Pancreas (tissue), 10 donors: ENCODE data around the gene C1QTNF12. TPM values are rescaled to one million over a fixed set of nuclear protein-coding genes. Genes with fewer than 3 reads are reported as not detected.
A peak's percentile ranks its signal among the peaks of the same experiment; 100 is the strongest.

Experiments used
- ATAC-seq, 4 donors: fragments of 200-7000 bp; cut with Tn5 transposase; one replicate each; pipeline versions ENCODE4 v1.8.0 to v1.9.1; 2020; ENCODE audit warnings: mild to moderate bottlenecking in 4 of 4, moderate library complexity in 4 of 4
- DNase-seq, 6 donors: peaks; one replicate each; pipeline ENCODE4 v3.0.0-alpha.2; 2020
- FAIRE-seq: peaks from 2 replicates; lab custom pipeline; 2012; peaks lifted over from hg19 to GRCh38; lab: Jason Lieb, UNC
- H3K27ac ChIP-seq, 4 donors: fragments of 200-600 bp; sonication (generic); 1 replicate in 3 of 4; 2 replicates in 1 of 4; pipeline versions ENCODE4 v1.5.0 to v1.8.0; 2020
- H3K27me3 ChIP-seq, 4 donors: fragments of 200-600 bp; one replicate each; pipeline ENCODE4 v1.8.0; 2021
- H3K36me3 ChIP-seq, 3 donors: fragments of 200-600 bp; sonication (generic) in 1 of 3; one replicate each; pipeline versions ENCODE4 v1.5.0 to v1.8.0; 2020 to 2021
- H3K4me1 ChIP-seq, 3 donors: fragments of 200-600 bp; one replicate each; pipeline ENCODE4 v1.8.0; 2021
- H3K4me3 ChIP-seq, 4 donors: fragments of 200-600 bp; sonication (generic) in 2 of 4; one replicate each; pipeline versions ENCODE4 v1.5.0 to v1.8.0; 2020 to 2021
- H3K9me3 ChIP-seq, 4 donors: fragments of 200-600 bp; one replicate each; pipeline ENCODE4 v1.8.0; 2021
- WGBS, 2 donors: extraction: QIAGEN DNeasy Blood & Tissue Kit; methylation state at CpG; one replicate each; pipeline ENCODE4 v1.1.7; 2013; 5-methylcytosine and 5-hydroxymethylcytosine counted together
- intact Hi-C, 3 donors: fragments of 100-400 bp; cut with DNase I; formaldehyde crosslinking; loops; one replicate each; pipeline versions ENCODE4 v1.11.1 to v1.14.2; 2022
- polyA plus RNA-seq, 2 donors: library from polyadenylated mRNA; stranded (reverse); fragments of 200-250 nt; gene quantifications; one replicate each; pipeline ENCODE4 v1.2.3, GENCODE V29; 2013
- total RNA-seq, 6 donors: library from RNA; stranded (reverse); fragmentation: NEBNext Ultra II Directional in 4 of 6; extraction: Animal tissue kit (Norgen Biotek cat#: 25700) in 4 of 6; gene quantifications; one replicate each; pipeline versions ENCODE4 v1.2.1 to v1.2.4, GENCODE V29; 2021 to 2023
- TF ChIP-seq, protein P1 (sequence below), 4 donors: fragments of 200-600 bp; sonication (generic) in 3 of 4; IDR thresholded peaks; one replicate each; pipeline versions ENCODE4 v1.5.0 to v1.8.0; 2021; ENCODE audit warnings: antibody characterized with exemption in 4 of 4
- donor health status: healthy with polysubstance abuse.
- donor health status: DM: no; HTN: no; CAD: no; lungs with moderate emphysema.
- donor health status: DM: no; HTN: no; CAD: no.
- donor health status: control.
- donor health status: control.
- donor health status: Bipolar disorder and iron deficiency.
- donor health status: DM: yes; HTN: yes; CAD: no.
- donor health status: DM: no; HTN: no; CAD: no.
- donor health status: DM: no; HTN: no; CAD: no.
- donor health status: DM: yes; HTN: yes; CAD: no.

Gene C1QTNF12
- total and polyA plus RNA-seq, 8 donors, result 0.43 to 4.8 (median 1.0) TPM

DNA sequence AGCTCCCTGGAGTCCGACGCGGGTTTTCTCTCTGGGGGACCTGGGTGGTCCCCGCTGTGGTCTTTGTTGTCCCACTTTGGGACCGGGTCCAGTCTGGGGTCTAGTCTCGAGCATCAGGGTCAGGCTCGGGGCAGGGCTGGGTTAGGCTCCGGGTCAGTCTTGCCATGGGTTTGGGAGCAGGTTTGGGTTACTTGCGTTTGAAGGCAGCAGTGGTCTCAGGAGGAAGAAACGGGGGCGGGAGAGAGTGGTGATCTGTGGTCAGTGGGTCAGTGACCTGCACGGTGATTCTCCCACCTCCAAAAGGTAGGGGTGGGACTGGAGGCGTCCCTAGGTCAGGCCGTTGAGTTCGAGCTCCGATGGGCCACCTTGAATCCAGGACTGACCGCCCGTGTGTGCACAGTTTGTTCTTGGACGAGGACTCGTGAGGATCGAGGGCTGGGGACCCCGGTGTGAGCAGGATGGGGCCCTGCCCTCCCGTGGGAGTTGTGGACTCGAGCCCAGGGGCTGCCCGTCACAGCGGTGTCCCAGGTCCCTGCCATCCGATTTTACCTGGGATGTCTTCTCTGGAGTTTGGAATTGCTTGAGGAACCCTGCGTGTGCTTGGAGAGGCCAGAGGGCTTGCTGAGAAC, 12.2 kb downstream of the C1QTNF12 start:
- intact Hi-C loops, result no loop called here

DNA sequence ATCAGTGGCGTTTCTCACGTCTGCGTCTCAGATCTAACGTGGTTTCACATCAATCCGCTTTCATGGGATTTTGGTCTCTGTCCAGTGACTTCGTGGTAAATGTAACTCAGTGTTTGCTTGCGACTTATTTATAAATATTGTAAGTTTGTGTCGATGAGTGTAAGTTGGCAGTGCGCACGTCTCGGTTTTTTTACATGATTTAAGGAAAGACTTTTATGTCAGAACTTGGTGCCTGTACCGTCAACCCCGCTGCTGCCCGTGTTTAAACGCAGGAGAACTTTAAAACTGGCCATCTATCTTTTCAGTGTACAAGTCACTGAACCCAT, 13.0 kb downstream of the C1QTNF12 start:
- 95 to 98% methylated on average over 15 of the region's 15 CpGs for WGBS, 2 donors
- Histone ChIP-seq H3K36me3 (no peaks in the 10 kb centered on the region), H3K27ac (no peak overlapping the region), H3K4me1 (peaks cover 0 to 22% (median 9%) of the 10 kb centered on the region in 3 donors), H3K4me3 (no peak overlapping the region), H3K9me3 (no peaks in the 10 kb centered on the region), H3K27me3 (no peaks in the 10 kb centered on the region)
- intact Hi-C loops, result no loop called here
- no peak for ATAC-seq
- TF ChIP-seq, protein P1, sequence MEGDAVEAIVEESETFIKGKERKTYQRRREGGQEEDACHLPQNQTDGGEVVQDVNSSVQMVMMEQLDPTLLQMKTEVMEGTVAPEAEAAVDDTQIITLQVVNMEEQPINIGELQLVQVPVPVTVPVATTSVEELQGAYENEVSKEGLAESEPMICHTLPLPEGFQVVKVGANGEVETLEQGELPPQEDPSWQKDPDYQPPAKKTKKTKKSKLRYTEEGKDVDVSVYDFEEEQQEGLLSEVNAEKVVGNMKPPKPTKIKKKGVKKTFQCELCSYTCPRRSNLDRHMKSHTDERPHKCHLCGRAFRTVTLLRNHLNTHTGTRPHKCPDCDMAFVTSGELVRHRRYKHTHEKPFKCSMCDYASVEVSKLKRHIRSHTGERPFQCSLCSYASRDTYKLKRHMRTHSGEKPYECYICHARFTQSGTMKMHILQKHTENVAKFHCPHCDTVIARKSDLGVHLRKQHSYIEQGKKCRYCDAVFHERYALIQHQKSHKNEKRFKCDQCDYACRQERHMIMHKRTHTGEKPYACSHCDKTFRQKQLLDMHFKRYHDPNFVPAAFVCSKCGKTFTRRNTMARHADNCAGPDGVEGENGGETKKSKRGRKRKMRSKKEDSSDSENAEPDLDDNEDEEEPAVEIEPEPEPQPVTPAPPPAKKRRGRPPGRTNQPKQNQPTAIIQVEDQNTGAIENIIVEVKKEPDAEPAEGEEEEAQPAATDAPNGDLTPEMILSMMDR (IDR thresholded peaks at IDR 0.05), result no peak
- no peak for DNase-seq
- FAIRE-seq, result no peak

More for the DNA sequence above, 12.2 kb downstream of the C1QTNF12 start:
- no peaks in the 10 kb centered on the region for H3K36me3 ChIP-seq
- H3K27me3 ChIP-seq, result no peaks in the 10 kb centered on the region
- ATAC-seq (no peak), DNase-seq (no peak), FAIRE-seq (no peak)
- H3K9me3 ChIP-seq, result no peaks in the 10 kb centered on the region
- no peak overlapping the region for H3K27ac ChIP-seq
- WGBS, 2 donors, result 93 to 97% methylated on average over 28 of the region's 28 CpGs
- H3K4me3 ChIP-seq, result no peak overlapping the region
- peaks cover 0 to 22% (median 9%) of the 10 kb centered on the region in 3 donors for H3K4me1 ChIP-seq
- TF ChIP-seq, protein P1 (IDR thresholded peaks at IDR 0.05), result no peak

DNA sequence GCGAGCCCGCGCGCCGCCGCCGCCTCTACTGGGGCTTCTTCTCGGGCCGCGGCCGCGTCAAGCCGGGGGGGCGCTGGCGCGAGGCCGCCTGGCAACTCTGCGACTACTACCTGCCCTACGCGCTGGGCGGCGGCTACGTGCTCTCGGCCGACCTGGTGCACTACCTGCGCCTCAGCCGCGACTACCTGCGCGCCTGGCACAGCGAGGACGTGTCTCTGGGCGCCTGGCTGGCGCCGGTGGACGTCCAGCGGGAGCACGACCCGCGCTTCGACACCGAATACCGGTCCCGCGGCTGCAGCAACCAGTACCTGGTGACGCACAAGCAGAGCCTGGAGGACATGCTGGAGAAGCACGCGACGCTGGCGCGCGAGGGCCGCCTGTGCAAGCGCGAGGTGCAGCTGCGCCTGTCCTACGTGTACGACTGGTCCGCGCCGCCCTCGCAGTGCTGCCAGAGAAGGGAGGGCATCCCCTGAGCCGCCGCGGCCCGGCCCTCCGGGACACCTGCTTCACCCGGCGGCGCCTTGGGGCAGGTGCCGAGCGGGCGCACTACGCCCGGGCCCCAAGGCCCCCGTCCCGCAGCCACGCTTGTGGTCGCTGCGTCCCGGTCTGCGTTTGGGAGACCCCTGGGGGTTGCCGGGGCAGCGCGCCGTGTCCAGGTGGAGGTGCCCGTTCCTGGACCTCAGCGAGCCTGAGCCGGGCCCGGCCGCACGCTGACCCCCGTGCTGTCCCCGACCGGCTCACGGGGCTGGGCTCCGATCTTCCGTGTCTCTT, 13.5 kb downstream of the C1QTNF12 start:
- H3K9me3 ChIP-seq, result no peaks in the 10 kb centered on the region
- H3K4me1 ChIP-seq, result peaks cover 0 to 22% (median 9%) of the 10 kb centered on the region in 3 donors
- FAIRE-seq (no peak), DNase-seq (peak in 2 of 6 donors; percentile 43 to 60), ATAC-seq (no peak)
- intact Hi-C loops, result no loop called here
- WGBS, 2 donors, result 76 to 84% methylated on average over 91 to 98 of the region's 98 CpGs
- H3K36me3 ChIP-seq, result peaks cover 0 to 5% (median 0%) of the 10 kb centered on the region in 3 donors
- H3K27me3 ChIP-seq, result no peaks in the 10 kb centered on the region
- H3K27ac ChIP-seq, result no peak overlapping the region
- H3K4me3 ChIP-seq, result peak overlapping the region in 2 of 4 donors; percentile 37 to 98
- TF ChIP-seq, protein P1 (IDR thresholded peaks at IDR 0.05), result no peak

DNA sequence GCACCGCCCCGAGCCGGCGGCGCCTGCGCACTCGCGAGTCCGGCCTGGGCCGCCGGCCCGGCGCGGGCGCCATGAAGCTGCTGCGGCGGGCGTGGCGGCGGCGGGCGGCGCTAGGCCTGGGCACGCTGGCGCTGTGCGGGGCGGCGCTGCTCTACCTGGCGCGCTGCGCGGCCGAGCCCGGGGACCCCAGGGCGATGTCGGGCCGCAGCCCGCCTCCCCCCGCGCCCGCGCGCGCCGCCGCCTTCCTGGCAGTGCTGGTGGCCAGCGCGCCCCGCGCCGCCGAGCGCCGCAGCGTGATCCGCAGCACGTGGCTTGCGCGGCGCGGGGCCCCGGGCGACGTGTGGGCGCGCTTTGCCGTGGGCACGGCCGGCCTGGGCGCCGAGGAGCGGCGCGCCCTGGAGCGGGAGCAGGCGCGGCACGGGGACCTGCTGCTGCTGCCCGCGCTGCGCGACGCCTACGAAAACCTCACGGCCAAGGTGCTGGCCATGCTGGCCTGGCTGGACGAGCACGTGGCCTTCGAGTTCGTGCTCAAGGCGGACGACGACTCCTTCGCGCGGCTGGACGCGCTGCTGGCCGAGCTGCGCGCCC, 14.2 kb downstream of the C1QTNF12 start, which contains the start of gene B3GALT6:
TSS of gene B3GALT6 (plus strand) at position 30 of the 588 bp plus-strand sequence. CDS start at position 72, 42 bp downstream.
- TF ChIP-seq, protein P1 (IDR thresholded peaks at IDR 0.05), result no peak
- Histone ChIP-seq H3K4me1 (peaks cover 0 to 22% (median 9%) of the 10 kb centered on the region in 3 donors), H3K27ac (peak within 1 kb of the TSS; percentile 64 to 82 (median 80)), H3K36me3 (peaks cover 0 to 11% (median 2%) of the 10 kb centered on the region in 3 donors), H3K9me3 (no peaks in the 10 kb centered on the region), H3K27me3 (no peaks in the 10 kb centered on the region), H3K4me3 (peak within 1 kb of the TSS; percentile 91 to 100 (median 98))
- intact Hi-C loops, result no loop called here
- 9 to 13% methylated on average over 21 to 100 of the region's 100 CpGs for WGBS, 2 donors
- FAIRE-seq, result no peak
- ATAC-seq, result no peak
- DNase-seq, result peak in 1 of 6 donors; percentile 46
